Keratinocyte (primary cell): ENCODE data around the gene GMCL1. TPM values are rescaled to one million over a fixed set of nuclear protein-coding genes. Genes with fewer than 3 reads are reported as not detected.
"Not testable (repeated sequence)": the region's sequence is repeated elsewhere in the genome, so short reads cannot be mapped to it uniquely, and the experiment has no call there.

Experiments used
- DNase-seq: peaks from one replicate; pipeline ENCODE4 v3.0.0-alpha.2; 2011; ENCODE audit warnings: low read depth, missing footprints, low spot score
- FAIRE-seq: peaks from 2 replicates; lab custom pipeline; 2011; peaks lifted over from hg19 to GRCh38; lab: Jason Lieb, UNC
- H2AFZ ChIP-seq: 2 replicates; pipeline ENCODE4 v1.6.0; 2012; ENCODE audit warnings: low read length, control low read depth, inconsistent platforms; ENCODE audit not compliant: control insufficient read depth
- H3K27ac ChIP-seq: 2 replicates; pipeline ENCODE4 v1.5.1; 2011; ENCODE audit warnings: low read length; ENCODE audit not compliant: control insufficient read depth, insufficient read depth
- H3K27me3 ChIP-seq: 3 replicates; pipeline ENCODE4 v1.6.0; 2011; ENCODE audit warnings: low read length; ENCODE audit not compliant: control insufficient read depth, insufficient read depth; ENCODE audit errors: extremely low read depth
- H3K36me3 ChIP-seq, 2 experiments: 2 replicates in 1 of 2; 3 replicates in 1 of 2; pipeline ENCODE4 v1.5.1; 2011; ENCODE audit warnings: low read length in 2 of 2, mild to moderate bottlenecking in 1 of 2; ENCODE audit not compliant: control insufficient read depth in 2 of 2, insufficient read depth in 2 of 2; ENCODE audit errors: extremely low read depth in 1 of 2
- H3K4me1 ChIP-seq: 3 replicates; pipeline ENCODE4 v1.5.1; 2011; ENCODE audit warnings: low read length; ENCODE audit not compliant: control insufficient read depth, insufficient read depth; ENCODE audit errors: extremely low read depth
- H3K4me2 ChIP-seq: 3 replicates; pipeline ENCODE4 v1.6.0; 2011; ENCODE audit warnings: low read depth, low read length; ENCODE audit not compliant: control insufficient read depth, insufficient read depth; ENCODE audit errors: extremely low read depth
- H3K4me3 ChIP-seq, 3 experiments: fragments of 200-600 bp in 1 of 3; sonication (generic) in 1 of 3; 2 replicates in 2 of 3; 3 replicates in 1 of 3; pipeline ENCODE4 v1.5.1; 2011 to 2016; ENCODE audit warnings: low read length in 3 of 3, mild to moderate bottlenecking in 3 of 3, control low read depth in 2 of 3, inconsistent platforms in 1 of 3, low read depth in 1 of 3, mixed read lengths in 1 of 3, mixed run types in 1 of 3, moderate library complexity in 1 of 3; ENCODE audit not compliant: control insufficient read depth in 2 of 3, insufficient read depth in 2 of 3; ENCODE audit errors: extremely low read depth in 1 of 3
- H3K79me2 ChIP-seq: 2 replicates; pipeline ENCODE4 v1.6.0; 2012; ENCODE audit warnings: low read length; ENCODE audit not compliant: control insufficient read depth, insufficient read depth
- H3K9ac ChIP-seq: 3 replicates; pipeline ENCODE4 v1.6.0; 2011; ENCODE audit warnings: low read length; ENCODE audit not compliant: control insufficient read depth, insufficient read depth; ENCODE audit errors: extremely low read depth
- H3K9me1 ChIP-seq: 3 replicates; pipeline ENCODE4 v1.6.0; 2011; ENCODE audit warnings: low read length; ENCODE audit not compliant: control insufficient read depth, insufficient read depth; ENCODE audit errors: extremely low read depth
- H3K9me3 ChIP-seq: 2 replicates; pipeline ENCODE4 v1.5.1; 2012; ENCODE audit warnings: low read depth, low read length; ENCODE audit not compliant: control insufficient read depth
- H4K20me1 ChIP-seq: 3 replicates; pipeline ENCODE4 v1.6.0; 2011; ENCODE audit warnings: low read length; ENCODE audit not compliant: control insufficient read depth, insufficient read depth; ENCODE audit errors: extremely low read depth
- EZH2 ChIP-seq: IDR thresholded peaks from one replicate; pipeline ENCODE4 v1.6.1; 2012; ENCODE audit warnings: inconsistent platforms, mild to moderate bottlenecking, low read length, moderate library complexity
- dilution Hi-C: fragments of 300-500 bp; cut with MboI; formaldehyde crosslinking; loops from one replicate; pipeline ENCODE4 v1.7.0; 2020; ENCODE audit warnings: low sequenced_read_pairs; ENCODE audit not compliant: extremely low pct_ligation_motif_present
- polyA plus RNA-seq, 5 experiments: library from polyadenylated mRNA; depleted of rRNA in 3 of 5; stranded (reverse) in 3 of 5; stranded (forward) in 1 of 5; unstranded in 1 of 5; fragments of >200 nt; gene quantifications; 1 replicate in 1 of 5; 2 replicates in 3 of 5; 3 replicates in 1 of 5; pipeline versions ENCODE4 v1.2.1 to v1.2.3, GENCODE V29; 2011 to 2012; ENCODE audit warnings: missing spikeins in 2 of 5, low read depth in 1 of 5, low replicate concordance in 1 of 5
- TF ChIP-seq, protein P1 (sequence below), 3 experiments: IDR thresholded peaks in 1 of 3; conservative IDR thresholded peaks in 1 of 3; optimal IDR thresholded peaks in 1 of 3; 2 replicates in 2 of 3; 3 replicates in 1 of 3; pipeline versions ENCODE3 to v1.5.1; 2011; ENCODE audit warnings: low read length in 3 of 3, mild to moderate bottlenecking in 3 of 3, moderate library complexity in 2 of 3, control low read depth in 1 of 3, inconsistent platforms in 1 of 3; ENCODE audit not compliant: insufficient read depth in 2 of 3; ENCODE audit errors: extremely low read depth in 1 of 3

Gene GMCL1
- polyA plus RNA-seq, 1 donor (not counting 4 experiments of a cell fraction or from before 2014, with no cell fraction given) = 7.5 TPM

DNA sequence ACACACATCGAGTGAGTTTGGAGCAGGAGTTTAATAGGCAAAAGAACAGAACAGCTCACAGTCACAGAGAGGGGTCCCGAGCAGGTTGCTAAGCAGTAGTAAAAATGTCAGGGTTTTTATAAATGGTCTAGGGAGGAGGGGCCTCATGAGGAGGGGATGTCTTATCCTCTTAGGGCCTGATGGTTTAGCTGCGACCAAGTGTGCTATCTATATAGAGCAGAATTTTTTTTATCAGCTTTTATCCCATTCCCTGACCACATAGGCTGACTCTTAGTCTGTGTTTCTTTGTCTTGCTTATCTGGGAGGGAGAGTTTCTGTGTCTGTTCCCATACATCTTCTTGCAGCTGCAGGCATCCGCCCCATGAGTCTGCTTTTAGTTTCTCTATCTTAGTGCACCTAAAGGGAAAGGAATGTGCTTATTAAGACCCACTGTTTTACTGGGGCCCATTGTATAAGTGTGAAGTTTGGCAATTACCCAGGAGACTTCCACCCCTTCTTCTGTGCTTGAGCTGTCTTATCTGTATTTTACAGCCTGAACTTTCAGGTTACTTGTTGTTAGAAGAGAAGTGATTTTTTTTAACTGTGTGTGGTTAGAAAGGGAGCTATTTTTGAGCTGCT lies 30.4 kb upstream of the GMCL1 start:
- H3K9me1 ChIP-seq = peaks cover 4% of the 10 kb centered on the region
- H3K79me2 ChIP-seq = no peaks in the 10 kb centered on the region
- H3K27ac ChIP-seq = peak overlapping the region; percentile 92
- FAIRE-seq = peak; percentile 68
- no peaks in the 10 kb centered on the region for H3K9me3 ChIP-seq
- peak overlapping the region; percentile 81 for H3K9ac ChIP-seq
- TF ChIP-seq EZH2 = no peak
- TF ChIP-seq, protein P1, sequence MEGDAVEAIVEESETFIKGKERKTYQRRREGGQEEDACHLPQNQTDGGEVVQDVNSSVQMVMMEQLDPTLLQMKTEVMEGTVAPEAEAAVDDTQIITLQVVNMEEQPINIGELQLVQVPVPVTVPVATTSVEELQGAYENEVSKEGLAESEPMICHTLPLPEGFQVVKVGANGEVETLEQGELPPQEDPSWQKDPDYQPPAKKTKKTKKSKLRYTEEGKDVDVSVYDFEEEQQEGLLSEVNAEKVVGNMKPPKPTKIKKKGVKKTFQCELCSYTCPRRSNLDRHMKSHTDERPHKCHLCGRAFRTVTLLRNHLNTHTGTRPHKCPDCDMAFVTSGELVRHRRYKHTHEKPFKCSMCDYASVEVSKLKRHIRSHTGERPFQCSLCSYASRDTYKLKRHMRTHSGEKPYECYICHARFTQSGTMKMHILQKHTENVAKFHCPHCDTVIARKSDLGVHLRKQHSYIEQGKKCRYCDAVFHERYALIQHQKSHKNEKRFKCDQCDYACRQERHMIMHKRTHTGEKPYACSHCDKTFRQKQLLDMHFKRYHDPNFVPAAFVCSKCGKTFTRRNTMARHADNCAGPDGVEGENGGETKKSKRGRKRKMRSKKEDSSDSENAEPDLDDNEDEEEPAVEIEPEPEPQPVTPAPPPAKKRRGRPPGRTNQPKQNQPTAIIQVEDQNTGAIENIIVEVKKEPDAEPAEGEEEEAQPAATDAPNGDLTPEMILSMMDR (optimal IDR thresholded peaks at IDR 0.05 in 1 of 3, IDR thresholded peaks at IDR 0.05 in 1 of 3, conservative IDR thresholded peaks at IDR 0.05 in 1 of 3; ENCODE audit: extremely low read depth in 1 of 3, insufficient read depth in 2 of 3, low read length in 3 of 3) = no peak
- H3K27me3 ChIP-seq = no peaks in the 10 kb centered on the region
- H3K36me3 ChIP-seq = peaks cover 2 to 5% of the 10 kb centered on the region in 2 experiments
- peak overlapping the region; percentile 99 for H3K4me2 ChIP-seq
- DNase-seq = peak; percentile 28
- peaks cover 25% of the 10 kb centered on the region for H3K4me1 ChIP-seq
- H3K4me3 ChIP-seq = peak overlapping the region; percentile 9 to 73 (median 62)
- no peaks in the 10 kb centered on the region for H4K20me1 ChIP-seq
- dilution Hi-C loops = no loop called here
- peak overlapping the region; percentile 28 for H2AFZ ChIP-seq

DNA sequence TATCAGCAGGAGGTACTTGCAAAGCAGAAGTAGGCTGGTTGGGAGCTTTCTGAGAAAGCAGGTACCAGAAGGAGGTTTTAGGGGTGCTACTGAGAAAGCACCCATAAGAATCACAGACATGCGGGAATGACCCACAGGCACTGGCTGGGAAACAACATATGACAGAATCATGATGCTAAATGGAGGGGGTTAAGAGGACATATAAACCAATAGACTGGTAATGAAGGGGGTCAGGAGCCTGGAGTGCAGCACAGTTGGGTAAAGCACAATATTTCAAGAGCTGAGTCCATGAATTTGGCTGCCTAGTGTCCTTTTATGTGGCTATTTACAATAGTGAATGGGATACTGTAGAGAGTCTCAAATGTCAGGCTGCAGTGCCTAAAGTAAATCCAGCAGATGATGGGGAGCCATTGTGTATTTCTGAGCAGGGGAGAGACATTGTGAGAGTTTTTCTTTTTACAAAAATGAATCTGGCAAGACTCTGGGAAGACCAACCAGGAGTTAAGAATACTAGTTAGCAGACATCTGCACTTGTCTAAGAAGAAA lies 27.6 kb upstream of the GMCL1 start:
- dilution Hi-C loops = no loop called here
- TF ChIP-seq EZH2 = no peak
- TF ChIP-seq, protein P1 (optimal IDR thresholded peaks at IDR 0.05 in 1 of 3, IDR thresholded peaks at IDR 0.05 in 1 of 3, conservative IDR thresholded peaks at IDR 0.05 in 1 of 3; ENCODE audit: extremely low read depth in 1 of 3, insufficient read depth in 2 of 3, low read length in 3 of 3) = no peak
- no peak for FAIRE-seq

DNA sequence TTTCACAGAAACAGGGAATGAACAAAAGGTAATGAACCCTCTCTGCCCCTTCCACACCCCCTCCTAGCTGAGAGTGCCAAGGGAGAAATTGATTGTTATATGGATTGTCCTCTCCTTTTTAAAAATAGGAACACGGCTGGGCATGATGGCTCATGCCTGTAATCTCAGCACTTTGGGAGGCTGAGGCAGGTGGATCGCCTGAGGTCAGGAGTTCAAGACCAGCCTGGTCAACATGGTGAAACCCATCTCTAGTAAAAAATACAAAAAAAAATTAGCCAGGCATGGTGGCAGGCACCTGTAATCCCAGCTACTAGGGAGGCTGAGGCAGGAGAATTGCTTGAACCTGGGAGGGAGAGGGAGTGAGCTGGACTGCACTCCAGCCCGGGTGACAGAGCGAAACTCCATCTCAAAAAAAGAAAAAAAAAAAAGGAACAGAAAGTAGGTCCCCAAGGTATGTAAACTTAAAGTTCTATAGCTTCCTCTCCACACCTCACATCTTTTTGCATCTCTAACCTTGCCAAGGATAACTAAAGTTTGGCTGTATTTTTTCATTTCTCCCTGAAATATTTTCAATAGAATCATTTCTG lies 26.6 kb upstream of the GMCL1 start:
- H2AFZ ChIP-seq, H3K9me3 ChIP-seq, H3K27me3 ChIP-seq, H3K4me3 ChIP-seq, H3K79me2 ChIP-seq, H3K9ac ChIP-seq, H3K9me1 ChIP-seq, H3K4me2 ChIP-seq, H4K20me1 ChIP-seq, H3K27ac ChIP-seq, dilution Hi-C loops, FAIRE-seq, DNase-seq: not testable (repeated sequence)
- Histone ChIP-seq H3K4me1 (peaks cover 18% of the 10 kb centered on the region), H3K36me3 (peaks cover 10 to 16% of the 10 kb centered on the region in 2 experiments)

More for the DNA sequence above, 27.6 kb upstream of the GMCL1 start:
- peaks cover 4% of the 10 kb centered on the region for H3K9me1 ChIP-seq
- H3K4me3 ChIP-seq = no peak overlapping the region
- H3K4me1 ChIP-seq = peaks cover 25% of the 10 kb centered on the region
- no peaks in the 10 kb centered on the region for H3K9me3 ChIP-seq
- DNase-seq = no peak
- no peaks in the 10 kb centered on the region for H3K79me2 ChIP-seq
- no peaks in the 10 kb centered on the region for H3K27me3 ChIP-seq
- H3K4me2 ChIP-seq = no peak overlapping the region
- no peaks in the 10 kb centered on the region for H4K20me1 ChIP-seq
- peaks cover 10 to 12% of the 10 kb centered on the region in 2 experiments for H3K36me3 ChIP-seq
- H3K27ac ChIP-seq = no peak overlapping the region
- H3K9ac ChIP-seq = no peak overlapping the region
- no peak overlapping the region for H2AFZ ChIP-seq
